ENCODE measurements around the gene KLF15.

- 0 out of 6 replicates have a peak, but pooled peaks of 1 of the 3 experiments have one; percentile 5 for TF ChIP-seq CTCF (IDR thresholded peaks at IDR 0.05 in 2 of 3, conservative IDR thresholded peaks at IDR 0.05 in 1 of 3; ENCODE audit: borderline replicate concordance in 1 of 3, insufficient read depth in 1 of 3, low read depth in 2 of 3, low read length in 2 of 3)
- TF ChIP-seq MAX (IDR thresholded peaks at IDR 0.05) = no peak
- TF ChIP-seq CBX3 (IDR thresholded peaks at IDR 0.05; ENCODE audit: low read depth) = no peak
- TF ChIP-seq EZH2phosphoT487 (IDR thresholded peaks at IDR 0.05; ENCODE audit: borderline replicate concordance) = no peak
- no peak for TF ChIP-seq POLR2A (IDR thresholded peaks at IDR 0.05; ENCODE audit: borderline replicate concordance, extremely low read depth, insufficient read depth, insufficient read length)
- no peak for TF ChIP-seq SP1 (IDR thresholded peaks at IDR 0.05; ENCODE audit: low read depth)
- TF ChIP-seq ZNF274 (IDR thresholded peaks at IDR 0.05; ENCODE audit: low read depth, low read length) = no peak
- TF ChIP-seq SRF (IDR thresholded peaks at IDR 0.05; ENCODE audit: low read depth) = no peak
- TF ChIP-seq POLR2AphosphoS5 (IDR thresholded peaks at IDR 0.05; ENCODE audit: low read depth, low read length) = no peak
- no peak for TF ChIP-seq ELF1 (IDR thresholded peaks at IDR 0.05; ENCODE audit: borderline replicate concordance, low read depth)
- no peak for TF ChIP-seq YY1 (IDR thresholded peaks at IDR 0.05; ENCODE audit: extremely low read depth, insufficient replicate concordance, low read depth, low read length)
- no peak for TF ChIP-seq RAD21 (IDR thresholded peaks at IDR 0.05; ENCODE audit: low read depth)
- no peak for TF ChIP-seq EZH2 (IDR thresholded peaks at IDR 0.05)
Measured at GRCh38 chr3:126342991-126343648, 14.1 kb downstream of the KLF15 start.

Measured in HCT116 (cell line).